Osteocyte (in vitro differentiated cells): ENCODE measurements around the gene JAKMIP1. TPM values are rescaled to one million over a fixed set of nuclear protein-coding genes. Genes with fewer than 3 reads are reported as not detected.

ENCODE experiments used
- DNase-seq: peaks from one replicate; pipeline ENCODE4 v3.0.0; 2021; ENCODE audit warnings: mixed read lengths; ENCODE audit not compliant: unreplicated experiment; ENCODE audit errors: extremely low spot score
- H3K27ac Mint-ChIP-seq: one replicate; pipeline ENCODE4 v1.8.0; 2021; ENCODE audit warnings: mild to moderate bottlenecking, mixed read lengths; ENCODE audit not compliant: unreplicated experiment
- H3K27me3 Mint-ChIP-seq: one replicate; pipeline ENCODE4 v1.8.0; 2021; ENCODE audit warnings: mixed read lengths; ENCODE audit not compliant: unreplicated experiment
- H3K36me3 Mint-ChIP-seq: one replicate; pipeline ENCODE4 v1.8.0; 2021; ENCODE audit warnings: mixed read lengths; ENCODE audit not compliant: unreplicated experiment
- H3K4me1 Mint-ChIP-seq: one replicate; pipeline ENCODE4 v1.8.0; 2021; ENCODE audit warnings: mixed read lengths; ENCODE audit not compliant: unreplicated experiment
- H3K4me3 Mint-ChIP-seq: one replicate; pipeline ENCODE4 v1.8.0; 2021; ENCODE audit warnings: mild to moderate bottlenecking, moderate library complexity, mixed read lengths; ENCODE audit not compliant: unreplicated experiment
- H3K9me3 Mint-ChIP-seq: one replicate; pipeline ENCODE4 v1.8.0; 2021; ENCODE audit warnings: mixed read lengths; ENCODE audit not compliant: unreplicated experiment
- CTCF ChIP-seq: fragments of 200-600 bp; sonication (generic); IDR thresholded peaks from 2 replicates; pipeline ENCODE4 v1.5.0; 2021; ENCODE audit warnings: antibody characterized with exemption, mild to moderate bottlenecking, moderate library complexity
- total RNA-seq: library from RNA; stranded (reverse); gene quantifications from 2 replicates; pipeline ENCODE4 v1.2.1, GENCODE V29; 2021

The JAKMIP1 gene
- total RNA-seq, 1 donor from 2014 or later, result not detected

- TF ChIP-seq CTCF, result no peak
- no peak for DNase-seq
- Mint-ChIP-seq H3K4me1 (no peaks in the 10 kb centered on the region), H3K36me3 (no peaks in the 10 kb centered on the region), H3K27ac (no peak overlapping the region), H3K4me3 (no peak overlapping the region), H3K27me3 (peaks cover 10% of the 10 kb centered on the region), H3K9me3 (peaks cover 7% of the 10 kb centered on the region)
Observed at GRCh38 chr4:6157926-6158325, 42.4 kb downstream of the JAKMIP1 start.

- peaks cover 16% of the 10 kb centered on the region for H3K27me3 Mint-ChIP-seq
- TF ChIP-seq CTCF, result no peak
Observed at GRCh38 chr4:6155996-6156750, 44.2 kb downstream of the JAKMIP1 start.

GRCh38 chr4:6154875-6155274, 45.5 kb downstream of the JAKMIP1 start:
- Mint-ChIP-seq H3K27me3 (peaks cover 14% of the 10 kb centered on the region), H3K27ac (no peak overlapping the region), H3K4me1 (no peaks in the 10 kb centered on the region), H3K9me3 (no peaks in the 10 kb centered on the region), H3K4me3 (no peak overlapping the region), H3K36me3 (no peaks in the 10 kb centered on the region)
- no peak for TF ChIP-seq CTCF
- DNase-seq, result no peak

More at GRCh38 chr4:6155996-6156750, 44.2 kb downstream of the JAKMIP1 start:
- Mint-ChIP-seq H3K36me3 (no peaks in the 10 kb centered on the region), H3K27ac (no peak overlapping the region), H3K4me1 (no peaks in the 10 kb centered on the region), H3K4me3 (no peak overlapping the region), H3K9me3 (peaks cover under 1% of the 10 kb centered on the region)
- no peak for DNase-seq

- no peak for TF ChIP-seq CTCF
- H3K4me3 Mint-ChIP-seq, result no peak overlapping the region
- DNase-seq, result no peak
- no peak overlapping the region for H3K27ac Mint-ChIP-seq
- H3K4me1 Mint-ChIP-seq, result no peaks in the 10 kb centered on the region
- H3K9me3 Mint-ChIP-seq, result no peaks in the 10 kb centered on the region
- H3K36me3 Mint-ChIP-seq, result no peaks in the 10 kb centered on the region
- H3K27me3 Mint-ChIP-seq, result peaks cover 10% of the 10 kb centered on the region
Observed at GRCh38 chr4:6153874-6154273, 46.5 kb downstream of the JAKMIP1 start.

GRCh38 chr4:6152869-6153705, 47.3 kb downstream of the JAKMIP1 start:
- H3K4me3 Mint-ChIP-seq, result no peak overlapping the region
- TF ChIP-seq CTCF, result no peak
- no peaks in the 10 kb centered on the region for H3K36me3 Mint-ChIP-seq
- no peaks in the 10 kb centered on the region for H3K4me1 Mint-ChIP-seq
- H3K27me3 Mint-ChIP-seq, result peaks cover 10% of the 10 kb centered on the region
- DNase-seq, result no peak
- no peak overlapping the region for H3K27ac Mint-ChIP-seq
- no peaks in the 10 kb centered on the region for H3K9me3 Mint-ChIP-seq
